Measurements from ENCODE around the gene TMPRSS3.

DNA sequence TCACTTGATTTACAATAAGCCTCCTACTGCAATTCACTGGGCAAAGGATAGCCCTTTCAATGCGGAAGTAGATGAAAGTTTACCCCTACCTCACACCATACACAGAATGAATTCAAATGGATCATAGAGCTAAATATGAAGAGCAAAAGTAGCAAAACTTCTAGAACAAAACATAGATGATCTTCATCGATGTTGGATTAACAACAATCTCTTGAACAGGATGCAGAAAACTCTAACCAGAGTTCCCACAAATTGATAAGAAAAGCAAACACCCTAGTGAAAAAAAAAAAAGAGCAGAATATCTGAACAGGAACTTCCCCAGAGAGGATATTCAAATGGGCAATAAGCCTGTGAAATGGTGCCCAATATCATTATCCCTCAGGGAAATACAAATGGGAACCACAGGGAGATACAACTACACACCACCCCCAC, 6.0 kb upstream of the TMPRSS3 start:
- TF ChIP-seq, protein P1, sequence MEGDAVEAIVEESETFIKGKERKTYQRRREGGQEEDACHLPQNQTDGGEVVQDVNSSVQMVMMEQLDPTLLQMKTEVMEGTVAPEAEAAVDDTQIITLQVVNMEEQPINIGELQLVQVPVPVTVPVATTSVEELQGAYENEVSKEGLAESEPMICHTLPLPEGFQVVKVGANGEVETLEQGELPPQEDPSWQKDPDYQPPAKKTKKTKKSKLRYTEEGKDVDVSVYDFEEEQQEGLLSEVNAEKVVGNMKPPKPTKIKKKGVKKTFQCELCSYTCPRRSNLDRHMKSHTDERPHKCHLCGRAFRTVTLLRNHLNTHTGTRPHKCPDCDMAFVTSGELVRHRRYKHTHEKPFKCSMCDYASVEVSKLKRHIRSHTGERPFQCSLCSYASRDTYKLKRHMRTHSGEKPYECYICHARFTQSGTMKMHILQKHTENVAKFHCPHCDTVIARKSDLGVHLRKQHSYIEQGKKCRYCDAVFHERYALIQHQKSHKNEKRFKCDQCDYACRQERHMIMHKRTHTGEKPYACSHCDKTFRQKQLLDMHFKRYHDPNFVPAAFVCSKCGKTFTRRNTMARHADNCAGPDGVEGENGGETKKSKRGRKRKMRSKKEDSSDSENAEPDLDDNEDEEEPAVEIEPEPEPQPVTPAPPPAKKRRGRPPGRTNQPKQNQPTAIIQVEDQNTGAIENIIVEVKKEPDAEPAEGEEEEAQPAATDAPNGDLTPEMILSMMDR (IDR thresholded peaks at IDR 0.05): no peak
- no peak for TF ChIP-seq EZH2phosphoT487 (IDR thresholded peaks at IDR 0.05)

Data from neural progenitor cell (in vitro differentiated cells).